Testis (tissue), 3 donors: ENCODE measurements around the gene HSD17B8. TPM values are rescaled to one million over a fixed set of nuclear protein-coding genes. Genes with fewer than 3 reads are reported as not detected.

Source experiments
- DNase-seq: peaks from one replicate; pipeline ENCODE4 v3.0.0-alpha.2; 2019
- H3K27ac ChIP-seq, 2 donors: fragments of 200-600 bp; sonication (generic); one replicate each; pipeline ENCODE4 v1.5.1; 2019
- H3K27me3 ChIP-seq: fragments of 200-600 bp; sonication (generic); one replicate; pipeline ENCODE4 v1.5.1; 2019
- H3K36me3 ChIP-seq: fragments of 200-600 bp; sonication (generic); one replicate; pipeline ENCODE4 v1.5.1; 2017; ENCODE audit warnings: low read depth; ENCODE audit errors: missing control alignments
- H3K4me1 ChIP-seq: fragments of 200-600 bp; sonication (generic); one replicate; pipeline ENCODE4 v1.5.1; 2019
- H3K4me3 ChIP-seq, 2 donors: fragments of 200-600 bp; sonication (generic); one replicate each; pipeline ENCODE4 v1.5.1; 2017 to 2019
- H3K9me3 ChIP-seq: fragments of 200-600 bp; sonication (generic); one replicate; pipeline ENCODE4 v1.5.1; 2017
- POLR2A ChIP-seq: fragments of 450-650 bp; IDR thresholded peaks from one replicate; pipeline ENCODE4 v1.6.1; 2017; ENCODE audit warnings: antibody characterized with exemption, mild to moderate bottlenecking, moderate library complexity
- WGBS, 2 donors: methylation state at CpG; one replicate each; pipeline ENCODE4 v1.1.5; 2018; 5-methylcytosine and 5-hydroxymethylcytosine counted together
- intact Hi-C: fragments of 100-400 bp; cut with DNase I; formaldehyde crosslinking; loops from one replicate; pipeline ENCODE4 v1.15.1; 2023; ENCODE audit warnings: low total_unique reads
- polyA plus RNA-seq: library from polyadenylated mRNA; stranded (reverse); fragments of 350-450 nt; fragmentation: Illumina TruSeq; extraction: RNeasy Lipid Tissue Mini Kit (QIAGEN cat#74804); gene quantifications from one replicate; pipeline ENCODE4 v1.2.3, GENCODE V29; 2014; ENCODE audit warnings: low read depth, low replicate concordance; ENCODE audit not compliant: insufficient read depth
- total RNA-seq, 2 donors: library from RNA; depleted of rRNA; stranded (reverse); fragments of >200 nt; gene quantifications; one replicate each; pipeline ENCODE4 v1.2.3, GENCODE V29; 2016
- TF ChIP-seq, protein P1 (sequence below), 3 experiments: fragments of 450-650 bp in 2 of 3; fragments of 200-600 bp in 1 of 3; sonication (generic) in 1 of 3; IDR thresholded peaks; one replicate each; pipeline ENCODE4 v1.5.1; 2016 to 2019; ENCODE audit warnings: antibody characterized with exemption in 3 of 3, mild to moderate bottlenecking in 2 of 3, moderate library complexity in 1 of 3

The HSD17B8 gene
- total and polyA plus RNA-seq, 3 donors from 2014 or later: 11.2 to 26.3 (median 25.4) TPM

DNA sequence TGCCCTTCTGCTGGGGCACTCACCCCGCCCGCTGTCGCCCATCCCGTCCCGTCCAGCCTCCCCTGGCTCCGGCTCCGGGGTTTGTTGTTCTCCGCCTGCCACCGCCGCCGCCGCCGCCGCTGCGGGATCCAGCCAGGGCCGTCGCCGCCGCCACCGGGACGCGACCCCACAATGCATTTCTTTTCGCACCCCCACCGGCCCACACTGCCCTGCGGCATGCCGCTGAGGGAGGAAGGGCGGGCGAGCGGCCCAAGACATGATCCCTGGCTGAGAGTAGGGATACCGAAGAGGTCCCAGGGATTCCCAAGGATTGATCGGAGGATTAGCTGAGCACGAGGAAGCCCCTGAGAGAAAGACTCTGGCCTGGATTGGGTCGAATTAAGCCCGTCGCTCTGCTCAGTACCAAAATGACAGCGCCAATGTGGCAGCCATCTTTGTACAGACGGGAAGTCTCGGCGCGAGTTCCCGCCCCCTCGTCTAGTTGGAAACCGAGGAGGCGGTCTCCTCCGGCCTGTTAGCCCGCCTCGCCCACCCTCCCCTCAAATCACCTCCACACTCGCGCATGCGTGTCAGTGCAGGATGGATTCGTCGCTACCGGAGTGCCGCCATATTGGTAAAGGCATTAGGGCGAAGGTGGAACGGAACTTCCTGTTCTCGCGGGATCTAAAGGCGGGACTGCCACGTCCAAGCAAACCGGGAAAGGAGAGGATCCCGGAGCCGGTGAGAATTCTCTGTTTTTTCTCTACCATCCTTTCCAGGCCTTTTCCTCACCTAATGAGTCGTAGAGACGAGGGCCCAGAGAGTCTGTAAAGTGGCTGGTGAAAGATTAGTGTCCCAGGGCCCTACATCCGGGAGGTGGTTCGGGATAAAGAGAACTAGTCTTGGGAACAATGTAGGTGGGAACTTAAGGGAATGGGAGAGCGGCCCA is 4.0 kb upstream of the HSD17B8 start, which contains the start of the genes RXRB and SLC39A7:
Gene RXRB, minus strand, starts transcription at position 447 of the 928 bp plus-strand sequence. Its CDS starts 189 bp downstream, at position 258.
Gene SLC39A7, plus strand, starts transcription at position 649 of the 928 bp plus-strand sequence. CDS start 379 bp downstream, outside the sequence.
- Histone ChIP-seq H3K27ac (peak within 1 kb of the TSS; percentile 91 to 94), H3K4me3 (peak within 1 kb of the TSS; percentile 82), H3K4me1 (peaks cover 44% of the 10 kb centered on the region), H3K9me3 (no peaks in the 10 kb centered on the region), H3K27me3 (no peaks in the 10 kb centered on the region), H3K36me3 (no peaks in the 10 kb centered on the region)
- DNase-seq: peak; percentile 99
- TF ChIP-seq POLR2A: no peak
- TF ChIP-seq, protein P1, sequence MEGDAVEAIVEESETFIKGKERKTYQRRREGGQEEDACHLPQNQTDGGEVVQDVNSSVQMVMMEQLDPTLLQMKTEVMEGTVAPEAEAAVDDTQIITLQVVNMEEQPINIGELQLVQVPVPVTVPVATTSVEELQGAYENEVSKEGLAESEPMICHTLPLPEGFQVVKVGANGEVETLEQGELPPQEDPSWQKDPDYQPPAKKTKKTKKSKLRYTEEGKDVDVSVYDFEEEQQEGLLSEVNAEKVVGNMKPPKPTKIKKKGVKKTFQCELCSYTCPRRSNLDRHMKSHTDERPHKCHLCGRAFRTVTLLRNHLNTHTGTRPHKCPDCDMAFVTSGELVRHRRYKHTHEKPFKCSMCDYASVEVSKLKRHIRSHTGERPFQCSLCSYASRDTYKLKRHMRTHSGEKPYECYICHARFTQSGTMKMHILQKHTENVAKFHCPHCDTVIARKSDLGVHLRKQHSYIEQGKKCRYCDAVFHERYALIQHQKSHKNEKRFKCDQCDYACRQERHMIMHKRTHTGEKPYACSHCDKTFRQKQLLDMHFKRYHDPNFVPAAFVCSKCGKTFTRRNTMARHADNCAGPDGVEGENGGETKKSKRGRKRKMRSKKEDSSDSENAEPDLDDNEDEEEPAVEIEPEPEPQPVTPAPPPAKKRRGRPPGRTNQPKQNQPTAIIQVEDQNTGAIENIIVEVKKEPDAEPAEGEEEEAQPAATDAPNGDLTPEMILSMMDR (IDR thresholded peaks at IDR 0.05): no peak
- intact Hi-C loops: loop anchor here (10.0 kb wide), 1 partner anchor 114 kb away; the partner anchor contains the start of genes TAPBP and ZBTB22
- 0 to 1% methylated on average over 27 to 65 of the region's 68 CpGs for WGBS, 2 donors

DNA sequence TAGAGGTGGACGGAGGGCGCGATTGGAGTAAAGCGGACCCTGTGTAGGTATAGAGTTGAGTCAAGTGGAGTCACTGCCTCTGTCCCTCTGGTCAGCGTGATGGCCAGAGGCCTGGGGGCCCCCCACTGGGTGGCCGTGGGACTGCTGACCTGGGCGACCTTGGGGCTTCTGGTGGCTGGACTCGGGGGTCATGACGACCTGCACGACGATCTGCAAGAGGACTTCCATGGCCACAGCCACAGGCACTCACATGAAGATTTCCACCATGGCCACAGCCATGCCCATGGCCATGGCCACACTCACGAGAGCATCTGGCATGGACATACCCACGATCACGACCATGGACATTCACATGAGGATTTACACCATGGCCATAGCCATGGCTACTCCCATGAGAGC is 3.3 kb upstream of the HSD17B8 start:
- H3K9me3 ChIP-seq: no peaks in the 10 kb centered on the region
- 0 to 2% methylated on average over 11 to 14 of the region's 14 CpGs for WGBS, 2 donors
- no peaks in the 10 kb centered on the region for H3K27me3 ChIP-seq
- H3K36me3 ChIP-seq: no peaks in the 10 kb centered on the region
- TF ChIP-seq, protein P1 (IDR thresholded peaks at IDR 0.05): no peak
- no peak for TF ChIP-seq POLR2A
- peak overlapping the region; percentile 82 for H3K4me3 ChIP-seq
- DNase-seq: no peak
- H3K27ac ChIP-seq: peak overlapping the region; percentile 91 to 94
- intact Hi-C loops: loop anchor here (10.0 kb wide), 1 partner anchor 114 kb away; the partner anchor contains the start of genes TAPBP and ZBTB22
- H3K4me1 ChIP-seq: peaks cover 44% of the 10 kb centered on the region

DNA sequence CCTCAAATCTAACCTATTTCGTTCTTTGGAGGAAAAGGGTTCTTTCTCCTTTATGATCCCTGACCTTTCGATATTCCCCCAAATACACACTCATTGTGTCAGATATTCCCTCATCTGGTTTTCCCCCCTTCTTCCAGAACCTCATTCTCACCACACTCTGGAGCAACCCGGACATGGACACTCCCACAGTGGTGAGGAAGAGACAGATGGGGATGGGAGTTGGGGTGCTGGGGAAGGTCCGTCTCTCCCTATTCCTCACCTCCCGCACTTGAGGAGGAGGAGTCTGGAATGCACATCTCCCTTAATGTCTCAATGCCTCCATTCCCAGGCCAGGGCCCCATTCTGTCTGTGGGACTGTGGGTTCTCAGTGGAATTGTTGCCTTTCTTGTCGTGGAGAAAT is 2.5 kb upstream of the HSD17B8 start:
- DNase-seq: no peak
- peaks cover 49% of the 10 kb centered on the region for H3K4me1 ChIP-seq
- peak overlapping the region in 1 of 2 donors; percentile 94 for H3K27ac ChIP-seq
- H3K4me3 ChIP-seq: peak overlapping the region; percentile 82
- H3K9me3 ChIP-seq: no peaks in the 10 kb centered on the region
- no peaks in the 10 kb centered on the region for H3K27me3 ChIP-seq
- 68 to 77% methylated on average over 6 of the region's 6 CpGs for WGBS, 2 donors
- intact Hi-C loops: loop anchor here (10.0 kb wide), 1 partner anchor 113 kb away; the partner anchor contains the start of genes TAPBP and ZBTB22
- H3K36me3 ChIP-seq: no peaks in the 10 kb centered on the region
- TF ChIP-seq, protein P1 (IDR thresholded peaks at IDR 0.05): no peak
- no peak for TF ChIP-seq POLR2A

DNA sequence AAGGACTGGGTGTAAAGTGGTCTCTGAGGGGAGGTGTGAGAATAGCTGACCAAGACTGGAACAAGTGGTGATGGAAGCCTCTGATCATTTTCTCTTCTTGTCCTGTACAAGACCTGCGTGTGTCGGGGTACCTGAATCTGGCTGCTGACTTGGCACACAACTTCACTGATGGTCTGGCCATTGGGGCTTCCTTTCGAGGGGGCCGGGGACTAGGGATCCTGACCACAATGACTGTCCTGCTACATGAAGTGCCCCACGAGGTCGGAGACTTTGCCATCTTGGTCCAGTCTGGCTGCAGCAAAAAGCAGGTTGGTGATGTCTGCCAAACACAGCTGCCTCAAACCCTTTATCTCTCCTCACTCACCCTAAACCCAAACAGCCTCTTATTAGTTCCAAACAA is 1.7 kb upstream of the HSD17B8 start:
- no peaks in the 10 kb centered on the region for H3K36me3 ChIP-seq
- no peak overlapping the region for H3K4me3 ChIP-seq
- no peaks in the 10 kb centered on the region for H3K9me3 ChIP-seq
- TF ChIP-seq, protein P1 (IDR thresholded peaks at IDR 0.05): no peak
- TF ChIP-seq POLR2A: no peak
- 89 to 92% methylated on average over 6 of the region's 6 CpGs for WGBS, 2 donors
- no peaks in the 10 kb centered on the region for H3K27me3 ChIP-seq
- H3K4me1 ChIP-seq: peaks cover 50% of the 10 kb centered on the region
- intact Hi-C loops: loop anchor here (10.0 kb wide), 1 partner anchor 112 kb away; the partner anchor contains the start of genes TAPBP and ZBTB22
- no peak for DNase-seq
- no peak overlapping the region for H3K27ac ChIP-seq
